Inflammatory macrophage treated with lipopolysaccharide for 1 hour (primary cell): ENCODE data around the gene ARHGAP4.

ENCODE experiments used
- DNase-seq, 2 donors: peaks; one replicate each; pipeline ENCODE4 v3.0.0-alpha.2; 2020 to 2022

ARHGAP4 gene

DNA sequence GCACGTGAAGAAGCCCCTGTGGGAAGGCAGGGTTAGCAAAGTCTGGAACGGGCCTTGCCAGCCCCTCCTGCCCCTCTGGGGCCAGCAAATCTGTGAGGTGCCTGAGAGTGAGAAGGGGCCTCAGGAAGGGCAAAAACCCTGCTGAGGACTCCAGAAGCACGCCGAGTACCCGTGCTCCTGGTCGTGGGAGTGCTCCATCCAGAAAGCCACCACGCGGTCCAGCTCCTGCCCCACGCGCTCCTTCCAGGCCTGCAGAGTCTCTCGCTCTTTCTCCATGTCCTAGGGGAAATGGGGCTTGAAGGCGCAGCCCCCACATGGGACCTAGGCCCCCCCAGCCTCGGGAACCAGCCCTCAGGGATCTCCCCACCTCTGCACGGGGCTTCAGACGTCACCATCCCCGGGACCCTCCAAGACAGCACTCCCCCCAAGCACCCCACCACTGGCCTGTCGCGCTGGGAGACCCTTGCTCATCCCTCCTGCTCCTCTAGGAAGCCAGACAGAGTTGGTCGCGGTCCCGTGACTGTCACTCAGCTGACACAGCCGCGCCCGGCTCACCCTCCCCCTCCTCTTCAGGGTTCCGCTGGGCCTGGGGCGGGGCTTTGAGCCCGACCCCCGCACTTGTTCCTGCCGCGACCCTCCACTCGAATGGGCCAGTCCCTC, 18.2 kb upstream of the ARHGAP4 start, which contains the start of gene RENBP:
RENBP (minus strand) TSS at position 504 of the 660 bp plus-strand sequence; CDS start at position 471, 33 bp downstream.
- peak; percentile 44 to 47 for DNase-seq

- no peak for DNase-seq
Measured at GRCh38 chrX:153941336-153942252, 15.5 kb upstream of the ARHGAP4 start.

- DNase-seq: no peak
Measured at GRCh38 chrX:153939573-153939972, 13.5 kb upstream of the ARHGAP4 start.

DNA sequence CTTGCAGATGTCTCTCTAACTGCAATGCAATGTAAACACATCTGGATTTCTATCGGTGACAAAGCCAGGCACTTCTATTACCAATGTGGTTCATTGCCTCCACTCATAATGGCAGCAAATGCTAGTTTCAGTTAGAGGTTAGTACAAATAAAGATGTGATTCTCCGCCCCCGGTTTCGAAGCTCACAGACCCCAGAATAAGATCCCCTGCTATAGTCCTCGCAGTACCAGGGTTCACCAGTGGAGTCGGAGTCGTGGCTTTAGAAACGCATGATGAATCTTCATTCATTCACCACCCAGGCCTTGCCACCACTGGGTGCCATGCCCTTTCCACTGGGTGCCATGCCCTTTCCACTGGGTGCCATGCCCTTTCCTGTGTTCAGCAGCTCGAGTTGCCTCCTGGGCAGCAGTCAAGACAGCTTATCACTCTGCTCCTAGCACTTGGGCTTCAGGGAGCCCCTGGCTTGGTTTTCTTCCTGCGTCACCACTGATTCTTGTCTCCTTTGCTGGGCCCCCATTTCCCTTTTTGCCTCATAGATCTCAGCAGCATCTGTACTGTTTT, 12.2 kb upstream of the ARHGAP4 start:
- DNase-seq: no peak

DNA sequence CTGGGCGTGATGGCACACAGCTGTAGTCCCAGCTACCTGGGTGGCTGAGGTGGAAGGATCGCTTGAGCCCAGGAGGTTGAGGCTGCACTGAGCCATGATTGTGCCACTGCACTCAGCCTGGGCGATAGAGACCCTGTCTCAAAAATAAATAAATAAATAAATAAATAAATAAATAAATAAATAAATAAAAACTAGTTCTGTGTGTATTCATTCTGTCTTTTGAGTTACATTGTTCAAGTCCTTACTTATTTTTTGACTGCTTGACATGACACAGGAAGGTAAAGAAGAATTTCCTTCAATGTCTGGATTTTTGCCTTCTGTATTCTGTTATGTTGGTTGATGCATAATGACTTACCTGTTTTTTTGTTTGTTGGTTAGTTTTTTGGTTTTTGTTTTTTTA, 11.0 kb upstream of the ARHGAP4 start:
- no peak for DNase-seq

DNA sequence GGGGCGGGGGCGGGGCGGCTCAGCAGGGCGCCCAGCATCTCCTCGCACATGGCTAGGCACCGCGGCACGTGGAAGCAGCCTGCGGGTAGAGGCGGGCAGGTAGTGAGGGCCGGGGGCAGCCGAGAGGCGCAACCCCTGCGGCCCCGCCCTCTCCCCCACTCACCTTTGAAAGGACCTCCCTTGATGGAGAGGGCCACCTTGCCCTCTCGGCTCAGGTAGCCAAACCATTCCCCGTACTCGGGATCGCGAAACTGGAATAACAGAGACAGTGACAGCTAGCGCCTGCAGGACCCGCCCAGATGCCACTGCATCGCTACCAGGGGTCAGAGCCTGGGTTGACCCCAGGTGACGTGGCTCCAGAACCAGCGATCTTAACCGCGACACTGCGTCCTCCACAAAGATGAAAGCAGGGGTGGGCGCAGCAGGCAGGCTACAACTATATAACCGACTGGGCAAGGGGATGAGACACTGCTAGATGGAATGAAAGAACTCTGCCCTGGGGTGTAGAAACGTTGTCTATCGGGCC, 9.3 kb upstream of the ARHGAP4 start:
- no peak for DNase-seq

DNA sequence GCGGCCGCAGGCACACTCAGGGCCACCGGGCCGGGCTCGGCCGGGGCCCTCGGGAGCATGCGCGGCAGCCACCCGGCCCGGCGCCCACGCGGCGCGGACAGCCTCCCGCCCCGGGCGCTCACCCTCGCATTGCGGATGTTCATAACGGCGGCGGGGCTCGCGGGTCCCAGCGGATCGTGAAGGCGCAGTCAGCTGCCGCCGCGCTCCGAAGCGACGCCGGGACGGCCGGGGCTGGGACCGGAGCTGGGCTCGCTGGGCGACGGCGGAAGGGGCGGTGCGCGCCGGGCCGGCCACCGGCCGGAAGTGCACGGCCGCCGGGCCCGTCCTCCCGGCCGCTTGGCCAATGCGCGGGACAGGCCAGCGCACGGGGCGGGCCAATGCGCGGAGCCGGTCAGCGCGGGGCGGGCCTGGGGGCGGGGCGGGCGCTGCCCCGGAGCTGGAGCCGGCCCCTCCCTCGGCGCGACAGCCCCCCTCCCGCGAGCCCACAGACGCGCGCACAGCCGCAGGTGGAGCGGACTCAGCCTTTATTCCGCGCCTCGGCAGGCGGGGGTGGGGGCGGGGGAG, 8.8 kb upstream of the ARHGAP4 start, which contains the start of gene NAA10:
NAA10 (minus strand) TSS at position 276 of the 564 bp plus-strand sequence; CDS start at position 143, 133 bp downstream.
- peak; percentile 62 for DNase-seq

GRCh38 chrX:153934148-153934761, 8.2 kb upstream of the ARHGAP4 start:
- DNase-seq: no peak

GRCh38 chrX:153933748-153934147, 7.7 kb upstream of the ARHGAP4 start:
- peak; percentile 16 to 43 for DNase-seq

GRCh38 chrX:153932220-153932915, 6.3 kb upstream of the ARHGAP4 start:
- DNase-seq: no peak

GRCh38 chrX:153931748-153932147, 5.7 kb upstream of the ARHGAP4 start:
- no peak for DNase-seq

- DNase-seq: no peak
Measured at GRCh38 chrX:153931151-153931550, 5.1 kb upstream of the ARHGAP4 start.

DNA sequence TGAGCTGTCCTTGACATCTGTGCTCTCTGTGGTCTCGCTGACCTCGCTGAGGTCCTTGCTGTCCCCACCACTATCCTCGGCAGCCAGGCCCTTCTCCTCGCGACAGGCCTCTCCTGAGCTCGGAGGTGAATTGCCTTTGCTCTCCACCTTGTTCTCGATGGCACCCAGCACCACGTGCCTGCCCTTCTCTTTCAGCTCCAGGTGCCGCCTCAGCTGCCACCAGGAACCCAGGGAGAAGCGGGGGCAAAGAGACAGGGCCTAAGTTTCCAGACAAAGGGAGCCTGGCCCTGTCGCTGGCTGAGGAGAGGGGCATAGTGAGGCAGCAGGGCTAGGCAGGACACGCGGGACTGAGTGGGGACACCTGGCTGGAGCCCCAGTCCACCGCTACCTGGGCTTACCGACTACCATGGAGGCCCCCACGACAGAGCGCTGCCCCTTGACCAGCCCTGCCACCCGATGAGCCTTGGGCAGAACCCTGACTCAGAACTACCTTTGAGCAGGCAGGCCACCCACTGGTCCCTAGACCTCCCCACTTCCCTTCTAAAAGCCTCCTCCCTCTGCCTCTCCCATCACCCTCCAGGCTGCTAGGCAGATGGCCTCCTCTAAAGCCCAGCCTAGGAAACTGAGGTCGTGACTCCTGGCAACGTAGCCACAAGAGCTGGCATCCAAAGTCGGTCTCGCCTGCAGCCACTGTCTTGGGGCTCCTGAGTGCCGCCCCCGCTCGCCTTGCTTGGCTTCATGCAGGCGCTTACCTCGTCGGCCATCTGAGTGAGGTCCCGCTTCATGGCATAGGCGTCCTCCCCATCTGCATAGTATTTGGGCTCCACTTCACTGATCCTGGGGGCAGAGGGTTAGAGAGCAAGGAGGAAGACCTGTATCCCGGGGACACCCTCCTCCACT, 4.2 kb upstream of the ARHGAP4 start:
- no peak for DNase-seq

DNA sequence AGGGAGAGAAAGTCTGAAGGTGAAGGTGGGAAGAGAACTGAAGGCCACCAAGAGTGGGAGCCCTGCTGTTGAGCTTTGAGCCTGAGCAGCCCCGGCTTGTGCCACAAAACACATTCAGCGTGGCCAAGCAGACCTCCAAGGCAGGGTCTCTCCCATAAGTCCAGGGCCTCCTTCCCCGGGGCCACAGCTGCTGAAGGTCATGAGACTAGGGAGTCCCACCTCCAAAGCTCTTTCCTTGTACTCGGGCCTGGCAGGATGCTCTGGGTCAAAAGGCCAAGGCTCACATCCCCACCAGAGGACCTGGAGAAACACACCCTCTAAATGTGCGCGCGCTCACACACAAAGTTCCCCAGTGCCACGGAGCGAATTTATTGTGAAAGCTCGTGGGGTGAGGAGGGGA, 3.5 kb upstream of the ARHGAP4 start:
- no peak for DNase-seq

- DNase-seq: no peak
Measured at GRCh38 chrX:153928846-153929245, 2.8 kb upstream of the ARHGAP4 start.

- DNase-seq: peak; percentile 88 to 94
Measured at GRCh38 chrX:153927922-153928760, 2.1 kb upstream of the ARHGAP4 start.

GRCh38 chrX:153927672-153927921, 1.5 kb upstream of the ARHGAP4 start:
- no peak for DNase-seq

- DNase-seq: peak; percentile 56 to 63
Measured at GRCh38 chrX:153926858-153927671, 1.0 kb upstream of the ARHGAP4 start.

GRCh38 chrX:153926552-153926857, 441 bp upstream of the ARHGAP4 start:
- no peak for DNase-seq

GRCh38 chrX:153925387-153925738, 701 bp downstream of the ARHGAP4 start:
- no peak for DNase-seq
